ENCODE measurements around the gene CRNN.
A peak's percentile ranks its signal among the peaks of the same experiment; 100 is the strongest.

The CRNN gene

GRCh38 chr1:152413909-152414308, at the start of gene CRNN:
CRNN (minus strand) TSS chr1:152414263; CDS start chr1:152412233, 2,030 bp downstream.
- no peak for DNase-seq

GRCh38 chr1:152462636-152463035, 48.6 kb upstream of the CRNN start:
- no peak for DNase-seq

GRCh38 chr1:152461544-152461943, 47.5 kb upstream of the CRNN start:
- DNase-seq: peak; percentile 63 to 83

GRCh38 chr1:152460529-152460899, 46.5 kb upstream of the CRNN start:
- no peak for DNase-seq

- DNase-seq: peak; percentile 73 to 83
Measured at GRCh38 chr1:152459596-152460528, 45.8 kb upstream of the CRNN start.

- peak; percentile 79 to 88 for DNase-seq
Measured at GRCh38 chr1:152458384-152459185, 44.5 kb upstream of the CRNN start.

- no peak for DNase-seq
Measured at GRCh38 chr1:152457561-152457960, 43.5 kb upstream of the CRNN start.

- no peak for DNase-seq
Measured at GRCh38 chr1:152457071-152457470, 43.0 kb upstream of the CRNN start.

- no peak for DNase-seq
Measured at GRCh38 chr1:152451254-152451653, 37.2 kb upstream of the CRNN start.

GRCh38 chr1:152449661-152450060, 35.6 kb upstream of the CRNN start:
- no peak for DNase-seq

- no peak for DNase-seq
Measured at GRCh38 chr1:152448496-152448895, 34.4 kb upstream of the CRNN start.

GRCh38 chr1:152448095-152448494, 34.0 kb upstream of the CRNN start:
- DNase-seq: no peak

GRCh38 chr1:152447484-152447883, 33.4 kb upstream of the CRNN start:
- DNase-seq: no peak

GRCh38 chr1:152444045-152444444, 30.0 kb upstream of the CRNN start:
- no peak for DNase-seq

- DNase-seq: no peak
Measured at GRCh38 chr1:152442765-152443164, 28.7 kb upstream of the CRNN start.

- DNase-seq: no peak
Measured at GRCh38 chr1:152442301-152442700, 28.2 kb upstream of the CRNN start.

GRCh38 chr1:152441756-152442155, 27.7 kb upstream of the CRNN start:
- no peak for DNase-seq

GRCh38 chr1:152440635-152441471, 26.8 kb upstream of the CRNN start:
- peak; percentile 60 to 81 for DNase-seq

GRCh38 chr1:152436593-152437496, 22.8 kb upstream of the CRNN start:
- DNase-seq: no peak

GRCh38 chr1:152427458-152427857, 13.4 kb upstream of the CRNN start:
- DNase-seq: no peak

- DNase-seq: no peak
Measured at GRCh38 chr1:152426731-152427130, 12.7 kb upstream of the CRNN start.

GRCh38 chr1:152419917-152420316, 5.9 kb upstream of the CRNN start:
- DNase-seq: no peak

All from CD4-positive, alpha-beta T cell treated with Interferon alpha-2 for 1 hour (primary cell).